ENCODE measurements around the gene MEA1. TPM values are rescaled to one million over a fixed set of nuclear protein-coding genes. Genes with fewer than 3 reads are reported as not detected.
A peak's percentile ranks its signal among the peaks of the same experiment; 100 is the strongest.

MEA1 gene
- total RNA-seq, 1 experiment from 2014 or later, result 77.6 TPM

GRCh38 chr6:42984001-42984923 lies 29.5 kb downstream of the MEA1 start, which contains the start of gene PPP2R5D:
TSS of gene PPP2R5D (plus strand) at chr6:42984570. CDS start at chr6:42984678, 108 bp downstream.
- Histone ChIP-seq H3K27me3 (ENCODE audit: insufficient read depth, low read depth) (no peaks in the 10 kb centered on the region), H4K20me1 (ENCODE audit: insufficient read depth) (no peaks in the 10 kb centered on the region), H3K9me2 (ENCODE audit: insufficient read depth) (no peaks in the 10 kb centered on the region), H3K4me1 (replicated peaks; ENCODE audit: insufficient read depth) (peaks cover 17% of the 10 kb centered on the region; the same call in 1 of the 2 replicates), H3K36me3 (ENCODE audit: low read depth) (no peaks in the 10 kb centered on the region), H3K4me2 (peak within 1 kb of the TSS; percentile 96), H3K27ac (no peak within 1 kb of the TSS), H3F3A (ENCODE audit: insufficient read depth, low read depth) (peaks cover 11% of the 10 kb centered on the region; the same call in 1 of the 2 replicates), H3K9me3 (ENCODE audit: insufficient read depth, low read depth) (no peaks in the 10 kb centered on the region), H3K4me3 (peak within 1 kb of the TSS; percentile 60), H3K79me2 (ENCODE audit: low read depth) (peaks cover 11% of the 10 kb centered on the region; the same call in 1 of the 2 replicates), H2AFZ (peak within 1 kb of the TSS; percentile 79)
- CTCF ChIA-PET, result interaction anchor here (0.7 to 1.0 kb wide), 2 partner anchors 27 to 63 kb away, joined by 3 to 5 read pairs; no protein-coding TSS in a partner anchor
- intact Hi-C loops (cut with micrococcal nuclease; ENCODE audit: unreplicated experiment), result no loop called here
- DNase-seq, result peak; percentile 96
- BruUV-seq (replicated peaks), result no TSS peak
- POLR2A ChIA-PET (ENCODE audit: unreplicated experiment), result interaction anchor here (0.5 to 1.6 kb wide), 17 partner anchors 13 to 1089 kb away, joined by 3 to 14 read pairs (median 4); partner anchors contain the start of genes CNPY3, CUL7, KLC4 and KLHDC3
- TF ChIP-seq EZH2 (IDR thresholded peaks at IDR 0.05; ENCODE audit: low read depth), result no peak
- TF ChIP-seq, protein P1, sequence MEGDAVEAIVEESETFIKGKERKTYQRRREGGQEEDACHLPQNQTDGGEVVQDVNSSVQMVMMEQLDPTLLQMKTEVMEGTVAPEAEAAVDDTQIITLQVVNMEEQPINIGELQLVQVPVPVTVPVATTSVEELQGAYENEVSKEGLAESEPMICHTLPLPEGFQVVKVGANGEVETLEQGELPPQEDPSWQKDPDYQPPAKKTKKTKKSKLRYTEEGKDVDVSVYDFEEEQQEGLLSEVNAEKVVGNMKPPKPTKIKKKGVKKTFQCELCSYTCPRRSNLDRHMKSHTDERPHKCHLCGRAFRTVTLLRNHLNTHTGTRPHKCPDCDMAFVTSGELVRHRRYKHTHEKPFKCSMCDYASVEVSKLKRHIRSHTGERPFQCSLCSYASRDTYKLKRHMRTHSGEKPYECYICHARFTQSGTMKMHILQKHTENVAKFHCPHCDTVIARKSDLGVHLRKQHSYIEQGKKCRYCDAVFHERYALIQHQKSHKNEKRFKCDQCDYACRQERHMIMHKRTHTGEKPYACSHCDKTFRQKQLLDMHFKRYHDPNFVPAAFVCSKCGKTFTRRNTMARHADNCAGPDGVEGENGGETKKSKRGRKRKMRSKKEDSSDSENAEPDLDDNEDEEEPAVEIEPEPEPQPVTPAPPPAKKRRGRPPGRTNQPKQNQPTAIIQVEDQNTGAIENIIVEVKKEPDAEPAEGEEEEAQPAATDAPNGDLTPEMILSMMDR (conservative IDR thresholded peaks at IDR 0.05), result no peak

- H3K4me1 ChIP-seq (replicated peaks; ENCODE audit: insufficient read depth), result peaks cover 27% of the 10 kb centered on the region; the same call in 1 of the 2 replicates
- intact Hi-C loops (cut with micrococcal nuclease; ENCODE audit: unreplicated experiment), result no loop called here
- H3K27me3 ChIP-seq (ENCODE audit: insufficient read depth, low read depth), result no peaks in the 10 kb centered on the region
- no peaks in the 10 kb centered on the region for H3K36me3 ChIP-seq (ENCODE audit: low read depth)
- no peak overlapping the region for H3K27ac ChIP-seq
- peaks cover 18% of the 10 kb centered on the region; the same call in 1 of the 2 replicates for H3F3A ChIP-seq (ENCODE audit: insufficient read depth, low read depth)
- TF ChIP-seq, protein P1 (conservative IDR thresholded peaks at IDR 0.05), result no peak
- no peak for TF ChIP-seq EZH2 (IDR thresholded peaks at IDR 0.05; ENCODE audit: low read depth)
- no peaks in the 10 kb centered on the region for H4K20me1 ChIP-seq (ENCODE audit: insufficient read depth)
- no peaks in the 10 kb centered on the region for H3K9me2 ChIP-seq (ENCODE audit: insufficient read depth)
- H3K4me2 ChIP-seq, result no peak overlapping the region
- no TSS peak for BruUV-seq (replicated peaks)
- H3K9me3 ChIP-seq (ENCODE audit: insufficient read depth, low read depth), result no peaks in the 10 kb centered on the region
- ChIA-PET CTCF (no interaction called here), POLR2A (ENCODE audit: unreplicated experiment) (no interaction called here)
- no peak for DNase-seq
- no peak overlapping the region for H3K4me3 ChIP-seq
- H3K79me2 ChIP-seq (ENCODE audit: low read depth), result peaks cover 27% of the 10 kb centered on the region
- no peak overlapping the region for H2AFZ ChIP-seq
These were observed 31.9 kb downstream of the MEA1 start for GRCh38 chr6:42981836-42982235.

DNA sequence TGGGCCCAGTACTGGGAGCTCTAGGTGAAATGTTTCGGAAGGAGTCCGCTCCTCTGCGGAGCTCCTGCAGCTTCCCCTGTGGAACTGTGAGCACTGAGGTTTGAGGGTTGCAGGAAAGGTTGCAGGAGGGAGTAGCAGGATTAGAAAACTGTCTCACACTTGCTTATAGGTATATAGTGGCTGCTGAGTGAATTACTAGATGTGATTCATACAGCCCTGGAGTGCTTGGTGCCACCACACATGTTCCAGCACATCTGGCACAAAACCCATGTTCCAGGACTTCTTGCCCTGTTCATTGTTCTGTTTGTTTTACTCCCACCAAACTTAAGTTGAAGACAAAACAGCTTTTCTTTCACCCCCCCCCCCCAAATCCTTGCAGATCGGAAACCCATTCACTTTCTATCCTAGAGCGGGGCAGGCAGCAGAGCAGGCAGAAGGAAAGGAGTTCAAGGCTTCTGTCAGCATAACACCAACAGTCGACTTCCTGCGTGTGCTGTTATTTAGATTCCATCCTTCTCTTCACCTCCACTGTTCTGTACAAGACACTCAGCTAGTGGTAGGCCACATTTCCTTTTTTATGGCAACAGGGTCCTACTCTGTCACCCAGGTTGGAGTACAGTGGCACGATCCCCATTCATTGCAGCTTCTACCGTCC lies 34.1 kb downstream of the MEA1 start:
- H3K27me3 ChIP-seq (ENCODE audit: insufficient read depth, low read depth), result no peaks in the 10 kb centered on the region
- DNase-seq, result no peak
- H3K4me3 ChIP-seq, result peak overlapping the region; percentile 87
- peak overlapping the region; percentile 30 for H3K27ac ChIP-seq
- H3K4me1 ChIP-seq (replicated peaks; ENCODE audit: insufficient read depth), result 0 out of 2 replicates have a peak, but pooled peaks cover 26% of the 10 kb centered on the region
- H4K20me1 ChIP-seq (ENCODE audit: insufficient read depth), result no peaks in the 10 kb centered on the region
- peak overlapping the region; percentile 95 for H3K4me2 ChIP-seq
- no peaks in the 10 kb centered on the region for H3K9me3 ChIP-seq (ENCODE audit: insufficient read depth, low read depth)
- H3K36me3 ChIP-seq (ENCODE audit: low read depth), result 0 out of 2 replicates have a peak, but pooled peaks cover 6% of the 10 kb centered on the region
- ChIA-PET POLR2A (ENCODE audit: unreplicated experiment) (interaction anchor here (0.6 kb wide), 2 partner anchors 48 to 193 kb away, joined by 4 to 5 read pairs; no protein-coding TSS in a partner anchor), CTCF (interaction anchor here (1.2 kb wide), 1 partner anchor 118 kb away, joined by 16 read pairs; no protein-coding TSS in a partner anchor)
- peaks cover 33% of the 10 kb centered on the region for H3F3A ChIP-seq (ENCODE audit: insufficient read depth, low read depth)
- TF ChIP-seq, protein P1 (conservative IDR thresholded peaks at IDR 0.05), result no peak
- no peak for TF ChIP-seq EZH2 (IDR thresholded peaks at IDR 0.05; ENCODE audit: low read depth)
- H2AFZ ChIP-seq, result peak overlapping the region; percentile 97
- H3K9me2 ChIP-seq (ENCODE audit: insufficient read depth), result no peaks in the 10 kb centered on the region
- TSS peak; percentile 96 for BruUV-seq (replicated peaks)
- peaks cover 22% of the 10 kb centered on the region for H3K79me2 ChIP-seq (ENCODE audit: low read depth)
- intact Hi-C loops (cut with micrococcal nuclease; ENCODE audit: unreplicated experiment), result no loop called here

Measured in PC-9 (cell line).